ENCODE results near the gene HIP1R.

HIP1R gene

GRCh38 chr12:122830517-122831214, 4.6 kb upstream of the HIP1R start:
- TF ChIP-seq REST (IDR thresholded peaks at IDR 0.05; ENCODE audit: low read depth): no peak
- no peak for TF ChIP-seq ZBTB7A (IDR thresholded peaks at IDR 0.05; ENCODE audit: low read depth)
- no peak for TF ChIP-seq RAD21 (IDR thresholded peaks at IDR 0.05; ENCODE audit: low read depth)
- no peak for TF ChIP-seq TCF12 (IDR thresholded peaks at IDR 0.05; ENCODE audit: low read depth)
- TF ChIP-seq NFIC (IDR thresholded peaks at IDR 0.05): no peak
- TF ChIP-seq EP300 (IDR thresholded peaks at IDR 0.05; ENCODE audit: borderline replicate concordance): no peak
- TF ChIP-seq CEBPB (IDR thresholded peaks at IDR 0.05): no peak
- TF ChIP-seq FOXM1 (IDR thresholded peaks at IDR 0.05; ENCODE audit: borderline replicate concordance, low read depth): no peak
- TF ChIP-seq EGR1 (IDR thresholded peaks at IDR 0.05): no peak
- TF ChIP-seq MAX (IDR thresholded peaks at IDR 0.05): no peak
- no peak for TF ChIP-seq TAF1 (IDR thresholded peaks at IDR 0.05; ENCODE audit: low read depth)
- no peak for TF ChIP-seq TEAD4 (IDR thresholded peaks at IDR 0.05)
- TF ChIP-seq USF1 (IDR thresholded peaks at IDR 0.05): no peak
- no peak for TF ChIP-seq CREB1 (IDR thresholded peaks at IDR 0.05; ENCODE audit: low read depth)
- TF ChIP-seq YY1 (IDR thresholded peaks at IDR 0.05; ENCODE audit: low read depth): no peak

GRCh38 chr12:122834104-122834920, 945 bp upstream of the HIP1R start:
- TF ChIP-seq ZBTB7A (IDR thresholded peaks at IDR 0.05; ENCODE audit: low read depth): no peak
- TF ChIP-seq CREB1 (IDR thresholded peaks at IDR 0.05; ENCODE audit: low read depth): no peak
- no peak for TF ChIP-seq TCF12 (IDR thresholded peaks at IDR 0.05; ENCODE audit: low read depth)
- TF ChIP-seq MAX (IDR thresholded peaks at IDR 0.05): peak; percentile 17; the same call in 1 of the 2 replicates
- no peak for TF ChIP-seq NFIC (IDR thresholded peaks at IDR 0.05)
- TF ChIP-seq TAF1 (IDR thresholded peaks at IDR 0.05; ENCODE audit: low read depth): no peak
- peak; percentile 81 for TF ChIP-seq EGR1 (IDR thresholded peaks at IDR 0.05)
- TF ChIP-seq REST (IDR thresholded peaks at IDR 0.05; ENCODE audit: low read depth): no peak

GRCh38 chr12:122835750-122836026, 431 bp downstream of the HIP1R start:
- no peak for TF ChIP-seq CEBPB (IDR thresholded peaks at IDR 0.05)
- no peak for TF ChIP-seq YY1 (IDR thresholded peaks at IDR 0.05; ENCODE audit: low read depth)
- no peak for TF ChIP-seq RAD21 (IDR thresholded peaks at IDR 0.05; ENCODE audit: low read depth)
- no peak for TF ChIP-seq FOXM1 (IDR thresholded peaks at IDR 0.05; ENCODE audit: borderline replicate concordance, low read depth)
- TF ChIP-seq MAX (IDR thresholded peaks at IDR 0.05): no peak
- TF ChIP-seq TCF12 (IDR thresholded peaks at IDR 0.05; ENCODE audit: low read depth): no peak
- no peak for TF ChIP-seq NFIC (IDR thresholded peaks at IDR 0.05)
- no peak for TF ChIP-seq TAF1 (IDR thresholded peaks at IDR 0.05; ENCODE audit: low read depth)
- no peak for TF ChIP-seq EGR1 (IDR thresholded peaks at IDR 0.05)
- TF ChIP-seq USF1 (IDR thresholded peaks at IDR 0.05): no peak
- TF ChIP-seq ZBTB7A (IDR thresholded peaks at IDR 0.05; ENCODE audit: low read depth): no peak
- TF ChIP-seq REST (IDR thresholded peaks at IDR 0.05; ENCODE audit: low read depth): no peak
- TF ChIP-seq TEAD4 (IDR thresholded peaks at IDR 0.05): no peak
- TF ChIP-seq CREB1 (IDR thresholded peaks at IDR 0.05; ENCODE audit: low read depth): no peak
- no peak for TF ChIP-seq EP300 (IDR thresholded peaks at IDR 0.05; ENCODE audit: borderline replicate concordance)

All from Ishikawa (cell line).